Sigmoid colon (tissue), 4 donors: ENCODE measurements around the gene NOL9.

Source experiments
- EP300 ChIP-seq, 4 donors: sonication (generic); formaldehyde crosslinking; IDR thresholded peaks; one replicate each; pipeline ENCODE4 v1.6.1; 2017; ENCODE audit warnings: antibody characterized with exemption in 4 of 4
- POLR2A ChIP-seq, 2 donors: fragments of 450-650 bp; IDR thresholded peaks; one replicate each; pipeline ENCODE4 v1.6.1; 2016; ENCODE audit warnings: antibody characterized with exemption in 2 of 2, mild to moderate bottlenecking in 2 of 2, moderate library complexity in 2 of 2
- POLR2AphosphoS5 ChIP-seq, 4 donors: sonication (generic); formaldehyde crosslinking; IDR thresholded peaks; one replicate each; pipeline ENCODE4 v1.6.1; 2017; ENCODE audit warnings: antibody characterized with exemption in 4 of 4
- TF ChIP-seq, protein P1 (sequence below), 4 experiments: fragments of 450-650 bp in 3 of 4; fragments of 200-600 bp in 1 of 4; IDR thresholded peaks; one replicate each; pipeline ENCODE4 v1.5.1; 2016 to 2019; ENCODE audit warnings: antibody characterized with exemption in 4 of 4, mild to moderate bottlenecking in 3 of 4, moderate library complexity in 2 of 4

DNA sequence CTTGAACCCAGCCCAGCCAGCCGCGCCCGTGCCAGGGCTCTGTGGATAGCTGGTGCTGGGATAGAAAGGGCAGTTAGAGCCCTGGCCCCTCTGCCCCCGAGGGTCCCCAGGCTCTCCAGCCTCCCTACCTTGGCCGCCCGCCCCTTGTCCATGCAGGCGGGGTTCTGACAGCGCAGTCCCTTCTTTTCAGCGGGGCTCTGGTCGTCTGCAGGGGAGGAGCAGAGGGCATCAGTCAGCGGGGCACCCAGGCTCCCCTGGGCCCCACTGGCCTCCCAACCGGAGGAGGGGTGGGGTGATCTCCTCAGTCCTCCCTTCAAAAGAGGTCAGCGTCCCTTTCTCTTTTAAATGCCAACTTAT lies 58.0 kb downstream of the NOL9 start:
- TF ChIP-seq, protein P1, sequence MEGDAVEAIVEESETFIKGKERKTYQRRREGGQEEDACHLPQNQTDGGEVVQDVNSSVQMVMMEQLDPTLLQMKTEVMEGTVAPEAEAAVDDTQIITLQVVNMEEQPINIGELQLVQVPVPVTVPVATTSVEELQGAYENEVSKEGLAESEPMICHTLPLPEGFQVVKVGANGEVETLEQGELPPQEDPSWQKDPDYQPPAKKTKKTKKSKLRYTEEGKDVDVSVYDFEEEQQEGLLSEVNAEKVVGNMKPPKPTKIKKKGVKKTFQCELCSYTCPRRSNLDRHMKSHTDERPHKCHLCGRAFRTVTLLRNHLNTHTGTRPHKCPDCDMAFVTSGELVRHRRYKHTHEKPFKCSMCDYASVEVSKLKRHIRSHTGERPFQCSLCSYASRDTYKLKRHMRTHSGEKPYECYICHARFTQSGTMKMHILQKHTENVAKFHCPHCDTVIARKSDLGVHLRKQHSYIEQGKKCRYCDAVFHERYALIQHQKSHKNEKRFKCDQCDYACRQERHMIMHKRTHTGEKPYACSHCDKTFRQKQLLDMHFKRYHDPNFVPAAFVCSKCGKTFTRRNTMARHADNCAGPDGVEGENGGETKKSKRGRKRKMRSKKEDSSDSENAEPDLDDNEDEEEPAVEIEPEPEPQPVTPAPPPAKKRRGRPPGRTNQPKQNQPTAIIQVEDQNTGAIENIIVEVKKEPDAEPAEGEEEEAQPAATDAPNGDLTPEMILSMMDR (IDR thresholded peaks at IDR 0.05), result no peak
- TF ChIP-seq POLR2A (IDR thresholded peaks at IDR 0.05) (no peak), POLR2AphosphoS5 (IDR thresholded peaks at IDR 0.05) (no peak), EP300 (IDR thresholded peaks at IDR 0.05) (no peak)
